Endothelial cell of umbilical vein (primary cell): ENCODE measurements around the gene STRBP.

Experiments used
- EZH2 ChIP-seq: IDR thresholded peaks from 2 replicates; pipeline ENCODE4 v1.6.1; 2012; ENCODE audit warnings: borderline replicate concordance, low read depth, mild to moderate bottlenecking, moderate library complexity, low read length, inconsistent platforms; ENCODE audit not compliant: severe bottlenecking
- MYC ChIP-seq: IDR thresholded peaks from one replicate; pipeline ENCODE4 v1.6.1; 2011; ENCODE audit warnings: mild to moderate bottlenecking, low read depth, low read length
- POLR2A ChIP-seq: IDR thresholded peaks from 2 replicates; pipeline ENCODE4 v1.6.1; 2012; ENCODE audit warnings: low read depth, mild to moderate bottlenecking, control low read depth, low read length
- POLR2AphosphoS5 ChIP-seq: IDR thresholded peaks from 2 replicates; pipeline ENCODE4 v1.6.1; 2012; ENCODE audit warnings: low read depth, mild to moderate bottlenecking, control low read depth, low read length, moderate library complexity; ENCODE audit not compliant: insufficient read depth
- TF ChIP-seq, protein P1 (sequence below), 2 donors: IDR thresholded peaks; 1 replicate in 1 of 2; 2 replicates in 1 of 2; pipeline ENCODE4 v1.5.1; 2011; ENCODE audit warnings: low read length in 2 of 2, mild to moderate bottlenecking in 2 of 2, moderate library complexity in 2 of 2, control low read depth in 1 of 2, inconsistent platforms in 1 of 2, low read depth in 1 of 2; ENCODE audit not compliant: insufficient read depth in 1 of 2; ENCODE audit errors: extremely low read depth in 1 of 2
- TF ChIP-seq, protein P2 (sequence below): IDR thresholded peaks from 2 replicates; pipeline ENCODE4 v1.6.1; 2011; ENCODE audit not compliant: insufficient read depth, insufficient read length

GRCh38 chr9:123104807-123105206, 163.6 kb downstream of the STRBP start:
- TF ChIP-seq POLR2A (no peak), EZH2 (no peak), POLR2AphosphoS5 (no peak), MYC (no peak)
- TF ChIP-seq, protein P1, sequence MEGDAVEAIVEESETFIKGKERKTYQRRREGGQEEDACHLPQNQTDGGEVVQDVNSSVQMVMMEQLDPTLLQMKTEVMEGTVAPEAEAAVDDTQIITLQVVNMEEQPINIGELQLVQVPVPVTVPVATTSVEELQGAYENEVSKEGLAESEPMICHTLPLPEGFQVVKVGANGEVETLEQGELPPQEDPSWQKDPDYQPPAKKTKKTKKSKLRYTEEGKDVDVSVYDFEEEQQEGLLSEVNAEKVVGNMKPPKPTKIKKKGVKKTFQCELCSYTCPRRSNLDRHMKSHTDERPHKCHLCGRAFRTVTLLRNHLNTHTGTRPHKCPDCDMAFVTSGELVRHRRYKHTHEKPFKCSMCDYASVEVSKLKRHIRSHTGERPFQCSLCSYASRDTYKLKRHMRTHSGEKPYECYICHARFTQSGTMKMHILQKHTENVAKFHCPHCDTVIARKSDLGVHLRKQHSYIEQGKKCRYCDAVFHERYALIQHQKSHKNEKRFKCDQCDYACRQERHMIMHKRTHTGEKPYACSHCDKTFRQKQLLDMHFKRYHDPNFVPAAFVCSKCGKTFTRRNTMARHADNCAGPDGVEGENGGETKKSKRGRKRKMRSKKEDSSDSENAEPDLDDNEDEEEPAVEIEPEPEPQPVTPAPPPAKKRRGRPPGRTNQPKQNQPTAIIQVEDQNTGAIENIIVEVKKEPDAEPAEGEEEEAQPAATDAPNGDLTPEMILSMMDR (IDR thresholded peaks at IDR 0.05; ENCODE audit: extremely low read depth in 1 of 2, insufficient read depth in 1 of 2, low read depth in 1 of 2, low read length in 2 of 2): no peak
- TF ChIP-seq, protein P2, sequence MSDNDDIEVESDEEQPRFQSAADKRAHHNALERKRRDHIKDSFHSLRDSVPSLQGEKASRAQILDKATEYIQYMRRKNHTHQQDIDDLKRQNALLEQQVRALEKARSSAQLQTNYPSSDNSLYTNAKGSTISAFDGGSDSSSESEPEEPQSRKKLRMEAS: no peak
